Measurements from ENCODE around the gene KRTAP10-2.

GRCh38 chr21:44521301-44521927 is 29.9 kb downstream of the KRTAP10-2 start:
- TF ChIP-seq CTCF (conservative IDR thresholded peaks at IDR 0.05 in 1 of 2, IDR thresholded peaks at IDR 0.05 in 1 of 2; ENCODE audit: low read depth in 1 of 2, low read length in 2 of 2) (no peak), EZH2 (IDR thresholded peaks at IDR 0.05; ENCODE audit: low read length, missing control alignments) (no peak)

Measured in fibroblast of lung (primary cell).